Fibroblast of lung (primary cell): ENCODE measurements around the gene SFT2D1. TPM values are rescaled to one million over a fixed set of nuclear protein-coding genes. Genes with fewer than 3 reads are reported as not detected.

ENCODE experiments used
- DNase-seq, 2 donors: peaks; one replicate each; pipeline versions ENCODE4 v3.0.0 to v3.0.0-alpha.2; 2010; ENCODE audit warnings: low read depth in 2 of 2
- H2AFZ ChIP-seq: 2 replicates; pipeline ENCODE4 v1.5.1; 2012; ENCODE audit warnings: low read length, control low read depth, inconsistent platforms
- H3K27ac ChIP-seq: 2 replicates; pipeline ENCODE4 v1.5.1; 2011; ENCODE audit warnings: low read length, control low read depth; ENCODE audit not compliant: insufficient read depth
- H3K27me3 ChIP-seq: 2 replicates; pipeline ENCODE4 v1.5.1; 2011; ENCODE audit warnings: mild to moderate bottlenecking, low read length; ENCODE audit not compliant: control insufficient read depth, insufficient read depth
- H3K36me3 ChIP-seq: 2 replicates; pipeline ENCODE4 v1.5.1; 2011; ENCODE audit warnings: low read length; ENCODE audit not compliant: control insufficient read depth, insufficient read depth
- H3K4me1 ChIP-seq: 2 replicates; pipeline ENCODE4 v1.5.1; 2011; ENCODE audit warnings: low read length; ENCODE audit not compliant: control insufficient read depth, insufficient read depth; ENCODE audit errors: extremely low read depth
- H3K4me2 ChIP-seq: 2 replicates; pipeline ENCODE4 v1.5.1; 2011; ENCODE audit warnings: low read length, control low read depth; ENCODE audit not compliant: insufficient read depth; ENCODE audit errors: extremely low read depth
- H3K4me3 ChIP-seq, 4 experiments: fragments of 200-600 bp in 1 of 4; sonication (generic) in 1 of 4; replicated peaks in 1 of 4; 2 replicates each; pipeline ENCODE4 v1.5.1; 2011 to 2016; ENCODE audit warnings: low read length in 4 of 4, low read depth in 3 of 4, mild to moderate bottlenecking in 3 of 4, control low read depth in 2 of 4, inconsistent platforms in 1 of 4, mixed read lengths in 1 of 4; ENCODE audit not compliant: insufficient read depth in 1 of 4; ENCODE audit errors: control extremely low read depth in 1 of 4
- H3K79me2 ChIP-seq: 2 replicates; pipeline ENCODE4 v1.5.1; 2012; ENCODE audit warnings: mild to moderate bottlenecking, low read length, inconsistent platforms; ENCODE audit not compliant: control insufficient read depth, insufficient read depth
- H3K9ac ChIP-seq: 2 replicates; pipeline ENCODE4 v1.5.1; 2011; ENCODE audit warnings: mild to moderate bottlenecking, low read length, control low read depth; ENCODE audit not compliant: insufficient read depth
- H3K9me3 ChIP-seq: 2 replicates; pipeline ENCODE4 v1.5.1; 2012; ENCODE audit warnings: low read depth, low read length; ENCODE audit not compliant: control insufficient read depth, insufficient read depth
- H4K20me1 ChIP-seq: 2 replicates; pipeline ENCODE4 v1.5.1; 2011; ENCODE audit warnings: low read length; ENCODE audit not compliant: control insufficient read depth, insufficient read depth; ENCODE audit errors: extremely low read depth
- EZH2 ChIP-seq: IDR thresholded peaks from 2 replicates; pipeline ENCODE4 v1.5.1; 2012; ENCODE audit warnings: low read length, control low read depth, mild to moderate bottlenecking; ENCODE audit errors: missing control alignments
- polyA plus RNA-seq, 2 donors: library from polyadenylated mRNA; depleted of rRNA in 1 of 2; stranded (reverse) in 1 of 2; unstranded in 1 of 2; fragments of >200 nt; gene quantifications; 2 replicates each; pipeline ENCODE4 v1.2.1, GENCODE V29; 2011 to 2012; ENCODE audit warnings: missing spikeins in 1 of 2
- total RNA-seq: library from RNA; depleted of rRNA; stranded (reverse); fragments of >200 nt; gene quantifications from 2 replicates; pipeline ENCODE4 v1.2.1, GENCODE V29; 2014
- TF ChIP-seq, protein P1 (sequence below), 2 donors: IDR thresholded peaks in 1 of 2; conservative IDR thresholded peaks in 1 of 2; 1 replicate in 1 of 2; 2 replicates in 1 of 2; pipeline ENCODE4 v1.5.1; 2011 to 2012; ENCODE audit warnings: low read length in 2 of 2, control low read depth in 1 of 2, inconsistent platforms in 1 of 2, low read depth in 1 of 2, mild to moderate bottlenecking in 1 of 2

The SFT2D1 gene
- total and polyA plus RNA-seq, 2 donors (not counting 1 experiment from before 2014, with no cell fraction given): 34.8 to 86.0 TPM

DNA sequence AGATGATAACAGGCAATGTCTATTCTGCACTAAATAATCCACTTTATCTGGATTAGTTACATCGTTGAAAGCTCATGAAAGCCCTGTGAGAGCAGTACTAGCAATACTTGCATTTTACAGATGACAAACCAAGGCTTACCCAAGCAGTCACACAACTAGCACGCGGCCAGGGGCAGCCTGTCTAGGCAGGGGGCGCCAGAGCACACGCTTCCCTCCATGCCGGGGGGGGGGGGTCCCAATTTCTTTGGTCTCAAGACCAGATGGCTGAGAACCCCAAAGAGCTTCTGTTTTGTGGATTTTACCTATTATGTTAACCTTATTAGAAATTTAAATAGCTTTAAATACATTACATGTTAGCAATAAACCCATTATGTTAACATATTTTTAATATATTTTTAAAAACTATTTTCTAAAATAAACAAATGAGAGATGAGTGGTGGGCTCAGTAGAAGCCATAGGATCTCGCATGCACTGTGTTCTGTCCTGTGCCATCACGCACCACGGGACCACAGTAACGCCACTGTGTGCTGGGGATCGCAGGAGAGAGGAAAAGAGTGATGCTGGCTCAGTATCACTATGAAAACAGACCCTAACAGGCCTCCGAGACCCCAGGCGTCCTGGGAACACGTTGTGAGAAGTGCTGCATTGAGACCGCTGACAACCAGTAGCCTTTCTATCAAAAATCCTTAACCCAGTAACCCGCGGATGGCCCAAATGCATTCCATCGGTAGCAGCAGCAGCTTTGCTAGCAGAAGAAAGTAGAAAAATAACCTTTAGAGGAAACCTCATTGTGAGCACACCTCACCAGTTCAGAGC lies 28.9 kb downstream of the SFT2D1 start:
- Histone ChIP-seq H3K27me3 (peaks cover 12% of the 10 kb centered on the region), H3K4me3 (no peak overlapping the region), H3K79me2 (no peaks in the 10 kb centered on the region), H3K27ac (no peak overlapping the region), H3K9ac (no peak overlapping the region), H2AFZ (no peak overlapping the region), H3K4me1 (no peaks in the 10 kb centered on the region), H3K9me3 (no peaks in the 10 kb centered on the region), H3K36me3 (no peaks in the 10 kb centered on the region), H3K4me2 (no peak overlapping the region), H4K20me1 (no peaks in the 10 kb centered on the region)
- peak; percentile 35 to 58 for DNase-seq
- TF ChIP-seq EZH2: no peak
- TF ChIP-seq, protein P1, sequence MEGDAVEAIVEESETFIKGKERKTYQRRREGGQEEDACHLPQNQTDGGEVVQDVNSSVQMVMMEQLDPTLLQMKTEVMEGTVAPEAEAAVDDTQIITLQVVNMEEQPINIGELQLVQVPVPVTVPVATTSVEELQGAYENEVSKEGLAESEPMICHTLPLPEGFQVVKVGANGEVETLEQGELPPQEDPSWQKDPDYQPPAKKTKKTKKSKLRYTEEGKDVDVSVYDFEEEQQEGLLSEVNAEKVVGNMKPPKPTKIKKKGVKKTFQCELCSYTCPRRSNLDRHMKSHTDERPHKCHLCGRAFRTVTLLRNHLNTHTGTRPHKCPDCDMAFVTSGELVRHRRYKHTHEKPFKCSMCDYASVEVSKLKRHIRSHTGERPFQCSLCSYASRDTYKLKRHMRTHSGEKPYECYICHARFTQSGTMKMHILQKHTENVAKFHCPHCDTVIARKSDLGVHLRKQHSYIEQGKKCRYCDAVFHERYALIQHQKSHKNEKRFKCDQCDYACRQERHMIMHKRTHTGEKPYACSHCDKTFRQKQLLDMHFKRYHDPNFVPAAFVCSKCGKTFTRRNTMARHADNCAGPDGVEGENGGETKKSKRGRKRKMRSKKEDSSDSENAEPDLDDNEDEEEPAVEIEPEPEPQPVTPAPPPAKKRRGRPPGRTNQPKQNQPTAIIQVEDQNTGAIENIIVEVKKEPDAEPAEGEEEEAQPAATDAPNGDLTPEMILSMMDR (conservative IDR thresholded peaks at IDR 0.05 in 1 of 2, IDR thresholded peaks at IDR 0.05 in 1 of 2; ENCODE audit: low read depth in 1 of 2, low read length in 2 of 2): peak; percentile 72 to 76

- Histone ChIP-seq H3K36me3 (no peaks in the 10 kb centered on the region), H3K9me3 (no peaks in the 10 kb centered on the region), H3K9ac (no peak overlapping the region), H3K4me2 (no peak overlapping the region), H3K27ac (no peak overlapping the region), H3K4me1 (no peaks in the 10 kb centered on the region), H3K4me3 (no peak overlapping the region), H3K79me2 (no peaks in the 10 kb centered on the region), H2AFZ (no peak overlapping the region), H4K20me1 (no peaks in the 10 kb centered on the region), H3K27me3 (peaks cover 16% of the 10 kb centered on the region)
- TF ChIP-seq EZH2: no peak
- TF ChIP-seq, protein P1 (conservative IDR thresholded peaks at IDR 0.05 in 1 of 2, IDR thresholded peaks at IDR 0.05 in 1 of 2; ENCODE audit: low read depth in 1 of 2, low read length in 2 of 2): no peak
- DNase-seq: peak in 1 of 2 donors; percentile 24
These were observed 29.5 kb downstream of the SFT2D1 start for GRCh38 chr6:166312832-166313231.

DNA sequence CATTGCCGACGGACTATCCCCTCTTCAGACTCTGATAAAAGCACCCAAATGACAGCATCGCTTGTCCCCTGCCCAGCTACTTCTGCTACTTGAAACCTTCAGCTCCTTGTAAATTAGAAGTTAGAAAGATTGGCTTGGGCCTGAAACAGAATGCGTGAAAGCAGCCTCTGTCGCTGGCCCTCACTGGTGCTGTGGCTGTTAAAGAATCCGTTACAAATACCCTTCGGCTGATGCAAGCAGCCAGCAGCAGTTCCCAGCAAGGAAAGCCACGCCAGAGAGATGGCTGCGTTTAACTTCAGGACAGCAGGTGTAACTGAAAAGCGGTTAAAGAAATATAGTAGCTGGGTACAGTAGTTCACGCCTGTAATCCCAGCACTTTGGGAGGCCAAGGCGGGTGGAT lies 31.7 kb downstream of the SFT2D1 start:
- no peak for DNase-seq
- Histone ChIP-seq H2AFZ (no peak overlapping the region), H3K9me3 (no peaks in the 10 kb centered on the region), H4K20me1 (no peaks in the 10 kb centered on the region), H3K4me2 (no peak overlapping the region), H3K27me3 (peaks cover 31% of the 10 kb centered on the region), H3K4me1 (no peaks in the 10 kb centered on the region), H3K9ac (no peak overlapping the region), H3K27ac (no peak overlapping the region), H3K36me3 (no peaks in the 10 kb centered on the region), H3K4me3 (no peak overlapping the region), H3K79me2 (no peaks in the 10 kb centered on the region)
- no peak for TF ChIP-seq EZH2
- TF ChIP-seq, protein P1 (conservative IDR thresholded peaks at IDR 0.05 in 1 of 2, IDR thresholded peaks at IDR 0.05 in 1 of 2; ENCODE audit: low read depth in 1 of 2, low read length in 2 of 2): no peak
